Measurements from ENCODE around the gene CSPG4.
"Not testable (repeated sequence)": the region's sequence is repeated elsewhere in the genome, so short reads cannot be mapped to it uniquely, and the experiment has no call there.

CSPG4 gene, protein sequence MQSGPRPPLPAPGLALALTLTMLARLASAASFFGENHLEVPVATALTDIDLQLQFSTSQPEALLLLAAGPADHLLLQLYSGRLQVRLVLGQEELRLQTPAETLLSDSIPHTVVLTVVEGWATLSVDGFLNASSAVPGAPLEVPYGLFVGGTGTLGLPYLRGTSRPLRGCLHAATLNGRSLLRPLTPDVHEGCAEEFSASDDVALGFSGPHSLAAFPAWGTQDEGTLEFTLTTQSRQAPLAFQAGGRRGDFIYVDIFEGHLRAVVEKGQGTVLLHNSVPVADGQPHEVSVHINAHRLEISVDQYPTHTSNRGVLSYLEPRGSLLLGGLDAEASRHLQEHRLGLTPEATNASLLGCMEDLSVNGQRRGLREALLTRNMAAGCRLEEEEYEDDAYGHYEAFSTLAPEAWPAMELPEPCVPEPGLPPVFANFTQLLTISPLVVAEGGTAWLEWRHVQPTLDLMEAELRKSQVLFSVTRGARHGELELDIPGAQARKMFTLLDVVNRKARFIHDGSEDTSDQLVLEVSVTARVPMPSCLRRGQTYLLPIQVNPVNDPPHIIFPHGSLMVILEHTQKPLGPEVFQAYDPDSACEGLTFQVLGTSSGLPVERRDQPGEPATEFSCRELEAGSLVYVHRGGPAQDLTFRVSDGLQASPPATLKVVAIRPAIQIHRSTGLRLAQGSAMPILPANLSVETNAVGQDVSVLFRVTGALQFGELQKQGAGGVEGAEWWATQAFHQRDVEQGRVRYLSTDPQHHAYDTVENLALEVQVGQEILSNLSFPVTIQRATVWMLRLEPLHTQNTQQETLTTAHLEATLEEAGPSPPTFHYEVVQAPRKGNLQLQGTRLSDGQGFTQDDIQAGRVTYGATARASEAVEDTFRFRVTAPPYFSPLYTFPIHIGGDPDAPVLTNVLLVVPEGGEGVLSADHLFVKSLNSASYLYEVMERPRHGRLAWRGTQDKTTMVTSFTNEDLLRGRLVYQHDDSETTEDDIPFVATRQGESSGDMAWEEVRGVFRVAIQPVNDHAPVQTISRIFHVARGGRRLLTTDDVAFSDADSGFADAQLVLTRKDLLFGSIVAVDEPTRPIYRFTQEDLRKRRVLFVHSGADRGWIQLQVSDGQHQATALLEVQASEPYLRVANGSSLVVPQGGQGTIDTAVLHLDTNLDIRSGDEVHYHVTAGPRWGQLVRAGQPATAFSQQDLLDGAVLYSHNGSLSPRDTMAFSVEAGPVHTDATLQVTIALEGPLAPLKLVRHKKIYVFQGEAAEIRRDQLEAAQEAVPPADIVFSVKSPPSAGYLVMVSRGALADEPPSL (N-terminal part only)

GRCh38 chr15:75712668-75713337, at the start of gene CSPG4:
TSS of gene CSPG4 (minus strand) at chr15:75712848. CDS start at chr15:75712755, 93 bp downstream.
- peak within 1 kb of the TSS; percentile 65 for H3K4me3 ChIP-seq (ENCODE audit: low read depth, low read length)
- TF ChIP-seq, protein P1, sequence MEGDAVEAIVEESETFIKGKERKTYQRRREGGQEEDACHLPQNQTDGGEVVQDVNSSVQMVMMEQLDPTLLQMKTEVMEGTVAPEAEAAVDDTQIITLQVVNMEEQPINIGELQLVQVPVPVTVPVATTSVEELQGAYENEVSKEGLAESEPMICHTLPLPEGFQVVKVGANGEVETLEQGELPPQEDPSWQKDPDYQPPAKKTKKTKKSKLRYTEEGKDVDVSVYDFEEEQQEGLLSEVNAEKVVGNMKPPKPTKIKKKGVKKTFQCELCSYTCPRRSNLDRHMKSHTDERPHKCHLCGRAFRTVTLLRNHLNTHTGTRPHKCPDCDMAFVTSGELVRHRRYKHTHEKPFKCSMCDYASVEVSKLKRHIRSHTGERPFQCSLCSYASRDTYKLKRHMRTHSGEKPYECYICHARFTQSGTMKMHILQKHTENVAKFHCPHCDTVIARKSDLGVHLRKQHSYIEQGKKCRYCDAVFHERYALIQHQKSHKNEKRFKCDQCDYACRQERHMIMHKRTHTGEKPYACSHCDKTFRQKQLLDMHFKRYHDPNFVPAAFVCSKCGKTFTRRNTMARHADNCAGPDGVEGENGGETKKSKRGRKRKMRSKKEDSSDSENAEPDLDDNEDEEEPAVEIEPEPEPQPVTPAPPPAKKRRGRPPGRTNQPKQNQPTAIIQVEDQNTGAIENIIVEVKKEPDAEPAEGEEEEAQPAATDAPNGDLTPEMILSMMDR (IDR thresholded peaks at IDR 0.05; ENCODE audit: low read depth, low read length, missing control alignments): no peak
- in situ Hi-C loops (cut with HindIII; ENCODE audit: low sequenced_read_pairs): no loop called here
- no peak for DNase-seq (ENCODE audit: low read depth)

GRCh38 chr15:75762357-75762718, 49.7 kb upstream of the CSPG4 start:
- H3K4me3 ChIP-seq (ENCODE audit: low read depth, low read length); in situ Hi-C loops (cut with HindIII; ENCODE audit: low sequenced_read_pairs); DNase-seq (ENCODE audit: low read depth): not testable (repeated sequence)

DNA sequence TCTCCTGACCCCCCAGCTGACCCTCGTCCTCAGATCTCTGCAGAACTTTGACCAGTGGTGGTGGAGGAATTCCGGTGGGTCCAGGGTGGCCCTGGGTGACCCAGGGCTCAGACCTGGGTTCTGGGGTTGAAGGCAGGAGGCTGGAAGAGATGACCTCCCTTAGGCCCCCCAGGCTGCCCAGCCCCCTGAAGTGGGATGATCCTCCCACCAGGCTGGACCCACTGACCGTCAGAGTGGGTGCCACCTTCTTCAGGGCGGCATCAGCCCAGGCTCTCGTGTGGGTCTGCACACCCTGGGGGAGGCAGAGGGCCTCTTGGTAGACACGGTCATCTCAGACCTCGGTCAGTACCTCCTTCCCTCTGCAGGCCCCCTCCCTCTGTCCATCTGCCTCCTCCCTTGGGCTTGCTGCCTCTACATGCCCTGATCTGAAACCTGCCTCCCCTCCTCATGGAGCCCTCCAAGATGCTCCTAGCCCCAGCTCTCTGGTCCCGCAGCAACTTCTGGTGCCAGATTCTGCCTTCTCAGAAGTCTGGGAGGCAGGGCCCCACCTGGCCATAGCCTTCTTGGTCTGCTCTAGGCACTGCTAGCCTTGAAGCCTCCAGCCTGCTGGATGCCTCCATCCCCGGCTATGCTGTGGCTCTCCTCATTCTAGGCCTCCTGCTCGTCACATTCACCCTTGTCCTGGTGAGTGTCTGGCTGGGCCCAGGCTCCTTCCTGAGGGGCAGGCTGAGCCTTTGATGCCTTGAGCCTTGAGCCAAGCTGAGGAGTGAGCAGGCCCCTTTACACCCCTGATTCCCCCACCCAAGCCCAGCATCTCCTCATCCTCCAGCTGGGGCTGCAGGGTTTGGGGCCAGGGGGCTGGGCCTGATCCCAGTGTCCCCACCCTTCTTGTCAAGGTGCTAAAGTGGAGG, 49.1 kb upstream of the CSPG4 start:
- DNase-seq (ENCODE audit: low read depth): no peak
- TF ChIP-seq, protein P1 (IDR thresholded peaks at IDR 0.05; ENCODE audit: low read depth, low read length, missing control alignments): no peak
- in situ Hi-C loops (cut with HindIII; ENCODE audit: low sequenced_read_pairs): no loop called here
- no peak overlapping the region for H3K4me3 ChIP-seq (ENCODE audit: low read depth, low read length)

- DNase-seq (ENCODE audit: low read depth): no peak
- no peak overlapping the region for H3K4me3 ChIP-seq (ENCODE audit: low read depth, low read length)
- in situ Hi-C loops (cut with HindIII; ENCODE audit: low sequenced_read_pairs): no loop called here
- TF ChIP-seq, protein P1 (IDR thresholded peaks at IDR 0.05; ENCODE audit: low read depth, low read length, missing control alignments): no peak
Observed at GRCh38 chr15:75760704-75761435, 48.2 kb upstream of the CSPG4 start.

DNA sequence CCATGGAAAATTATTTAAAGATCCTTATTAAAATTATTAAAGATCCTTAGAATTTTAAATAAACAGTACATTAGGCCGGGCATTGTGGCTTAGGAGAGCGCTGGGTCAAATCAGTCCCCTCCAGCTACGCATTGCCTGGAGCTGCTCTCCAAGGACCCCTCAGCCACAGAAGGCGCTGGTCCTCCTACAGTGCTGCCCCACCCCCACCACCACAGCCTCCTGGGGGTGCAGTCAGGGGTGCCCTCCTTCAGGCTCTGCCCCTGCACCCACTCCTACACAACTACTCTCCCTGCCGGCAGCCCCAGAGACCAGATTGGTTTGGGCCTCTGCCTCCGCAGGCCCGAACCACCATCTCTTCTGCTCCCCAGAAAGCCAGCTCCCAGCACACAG, 47.5 kb upstream of the CSPG4 start:
- H3K4me3 ChIP-seq (ENCODE audit: low read depth, low read length); in situ Hi-C loops (cut with HindIII; ENCODE audit: low sequenced_read_pairs); DNase-seq (ENCODE audit: low read depth): not testable (repeated sequence)

GRCh38 chr15:75759416-75760130, 46.9 kb upstream of the CSPG4 start:
- H3K4me3 ChIP-seq (ENCODE audit: low read depth, low read length): no peak overlapping the region

More at GRCh38 chr15:75759416-75760130, 46.9 kb upstream of the CSPG4 start:
- in situ Hi-C loops (cut with HindIII; ENCODE audit: low sequenced_read_pairs): no loop called here
- DNase-seq (ENCODE audit: low read depth): no peak
- TF ChIP-seq, protein P1 (IDR thresholded peaks at IDR 0.05; ENCODE audit: low read depth, low read length, missing control alignments): no peak
